HG02970 (cell line): ENCODE measurements around the gene ZCCHC3.
A peak's percentile ranks its signal among the peaks of the same experiment; 100 is the strongest.

ENCODE experiments used
- ATAC-seq: cut with Tn5 transposase; IDR thresholded peaks from one replicate; pipeline ENCODE4 v1.9.1; 2021; ENCODE audit warnings: mild to moderate bottlenecking, moderate library complexity, moderate number of reproducible peaks; ENCODE audit not compliant: unreplicated experiment, low FRiP score

The ZCCHC3 gene

DNA sequence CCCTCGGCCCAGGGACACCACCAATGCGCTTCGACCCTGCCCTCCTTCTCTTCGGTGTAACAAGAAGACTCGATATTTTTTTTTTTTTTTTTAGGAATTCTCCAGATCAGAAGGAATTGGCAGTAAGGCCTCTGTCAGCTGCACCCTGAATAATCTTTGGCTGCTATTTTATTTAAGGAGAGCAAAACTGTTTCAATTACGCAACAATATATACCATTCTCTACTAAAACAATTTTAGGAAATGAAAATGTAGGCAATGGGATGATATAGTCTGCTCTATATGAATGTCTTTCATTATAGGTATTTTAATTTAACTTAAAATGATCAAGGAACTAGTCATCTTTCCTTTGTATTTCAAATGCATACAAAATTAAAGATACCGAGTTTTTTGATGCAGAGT, 13.3 kb downstream of the ZCCHC3 start:
- no peak for ATAC-seq

DNA sequence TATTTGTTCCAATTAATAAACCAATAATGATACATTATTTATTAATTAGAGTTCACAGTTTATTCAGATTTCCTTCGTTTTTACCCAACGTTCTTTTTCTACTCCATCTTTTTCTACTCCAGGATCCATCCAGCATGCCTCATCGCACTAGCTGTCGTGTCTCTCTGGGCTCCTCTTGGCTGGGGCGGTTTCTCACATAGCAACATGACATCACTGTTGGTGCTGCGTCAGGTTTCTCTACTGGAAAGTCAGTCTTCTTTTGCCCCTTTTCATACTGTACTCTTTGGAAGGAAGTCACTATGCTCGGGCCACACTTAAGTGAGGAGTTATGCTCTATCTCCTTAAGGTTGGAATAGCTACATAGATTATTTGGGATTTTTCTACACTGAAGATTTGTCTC, 14.2 kb downstream of the ZCCHC3 start:
- no peak for ATAC-seq

DNA sequence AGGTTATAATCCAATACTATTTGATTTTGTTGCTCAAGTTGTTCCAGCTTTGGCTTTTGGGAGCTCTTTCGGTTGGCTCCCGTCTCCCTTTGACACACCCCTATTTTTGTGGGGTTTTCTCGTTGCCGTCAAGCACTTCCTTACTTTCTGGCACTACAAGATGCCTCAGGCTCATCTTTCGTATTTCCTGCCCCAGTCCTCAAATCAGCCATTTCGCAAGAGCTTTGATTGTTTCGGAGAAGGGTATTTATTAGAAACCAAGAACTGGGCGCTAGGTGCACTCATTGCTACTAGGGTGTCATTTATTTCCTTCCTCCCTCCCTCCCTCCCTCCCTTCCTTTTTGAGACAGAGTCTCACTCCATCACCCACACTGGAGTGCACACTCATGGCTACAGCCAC, 14.7 kb downstream of the ZCCHC3 start:
- no peak for ATAC-seq

DNA sequence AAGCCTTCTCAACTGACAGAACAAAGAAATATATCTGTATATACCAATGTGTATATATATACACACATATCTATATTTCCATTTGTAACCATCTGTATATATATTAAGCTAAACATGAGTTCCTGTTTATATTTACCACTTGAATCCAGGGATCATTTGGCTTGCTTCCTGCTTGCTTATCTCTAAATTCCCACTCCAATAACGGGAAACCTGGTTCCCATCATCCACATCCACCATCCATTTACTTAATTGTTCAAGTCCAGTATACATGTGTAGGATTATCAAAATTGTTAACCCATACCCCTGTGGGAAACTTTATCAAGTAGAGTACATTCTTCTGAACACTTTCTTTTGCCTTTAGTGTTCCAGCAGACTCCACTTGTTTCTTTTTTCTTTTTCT, 15.5 kb downstream of the ZCCHC3 start:
- ATAC-seq: no peak

DNA sequence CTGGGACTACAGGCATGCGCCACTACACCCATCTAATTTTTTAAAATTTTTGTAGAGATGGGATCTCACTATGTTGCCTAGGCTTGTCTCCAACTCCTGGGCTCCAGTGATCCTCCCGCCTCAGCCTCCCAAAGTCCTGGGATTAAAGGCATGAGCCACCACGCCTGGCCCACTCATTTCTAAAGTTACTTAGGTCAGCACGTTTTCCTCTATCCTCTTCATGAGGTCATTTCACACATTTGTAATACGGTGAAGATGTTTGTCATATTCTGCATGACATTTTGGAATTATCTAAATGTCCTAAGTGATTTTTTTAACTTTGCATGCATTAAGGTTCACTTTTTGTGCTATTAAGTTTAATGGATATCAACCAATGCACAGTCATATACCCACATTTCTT, 16.0 kb downstream of the ZCCHC3 start:
- no peak for ATAC-seq

DNA sequence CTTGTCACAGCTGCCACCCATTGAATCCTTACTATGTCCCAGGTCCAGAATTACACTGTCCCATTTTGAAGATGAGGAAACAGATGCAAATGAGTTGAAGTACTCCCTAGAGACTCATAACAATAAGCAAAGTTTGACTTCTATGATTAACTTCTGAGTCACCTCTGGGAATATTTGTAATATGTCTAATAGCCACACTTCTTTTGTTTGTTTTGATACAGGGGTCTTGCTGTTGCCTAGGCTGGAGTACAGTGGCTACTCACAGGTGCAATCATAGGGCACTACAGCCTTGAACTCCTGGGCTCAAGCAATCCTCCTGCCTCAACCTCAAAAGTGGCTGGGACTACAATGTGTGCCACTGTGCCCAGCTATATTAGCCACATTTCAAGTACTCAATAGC, 16.6 kb downstream of the ZCCHC3 start:
- no peak for ATAC-seq

DNA sequence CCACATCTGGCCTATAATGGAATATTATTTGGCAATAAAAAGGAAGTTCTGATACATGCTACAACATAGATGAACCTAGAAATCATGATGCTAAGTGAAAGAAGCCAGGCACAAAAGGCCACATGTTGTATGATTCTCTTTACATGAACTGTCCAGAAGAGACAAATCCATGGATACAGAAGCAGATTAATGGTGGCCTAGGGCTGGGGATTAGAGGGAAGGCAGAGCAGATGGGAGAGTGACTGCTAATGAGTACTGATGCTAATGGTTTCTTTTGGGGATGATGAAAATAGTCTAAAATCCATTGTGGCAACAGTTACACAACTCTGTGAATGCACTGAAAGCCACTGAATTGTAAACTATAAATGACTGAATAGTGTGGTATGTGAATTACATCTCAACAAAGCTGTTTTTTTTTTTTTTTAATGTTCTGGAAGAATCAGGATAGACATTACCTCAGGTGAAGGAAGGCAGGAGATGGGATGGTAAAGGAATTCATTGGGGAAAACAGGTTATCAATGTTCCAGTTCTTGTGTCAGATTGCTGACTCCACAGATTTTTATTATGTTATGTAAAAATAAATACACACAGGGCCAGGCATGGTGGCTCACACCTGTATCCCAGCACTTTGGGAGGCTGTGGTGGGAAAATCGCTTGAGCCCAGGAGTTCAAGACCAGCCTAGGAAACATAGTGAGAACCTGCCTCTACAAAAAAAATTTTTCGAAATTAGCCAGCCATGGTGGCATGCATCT, 19.1 kb downstream of the ZCCHC3 start:
- ATAC-seq: no peak

DNA sequence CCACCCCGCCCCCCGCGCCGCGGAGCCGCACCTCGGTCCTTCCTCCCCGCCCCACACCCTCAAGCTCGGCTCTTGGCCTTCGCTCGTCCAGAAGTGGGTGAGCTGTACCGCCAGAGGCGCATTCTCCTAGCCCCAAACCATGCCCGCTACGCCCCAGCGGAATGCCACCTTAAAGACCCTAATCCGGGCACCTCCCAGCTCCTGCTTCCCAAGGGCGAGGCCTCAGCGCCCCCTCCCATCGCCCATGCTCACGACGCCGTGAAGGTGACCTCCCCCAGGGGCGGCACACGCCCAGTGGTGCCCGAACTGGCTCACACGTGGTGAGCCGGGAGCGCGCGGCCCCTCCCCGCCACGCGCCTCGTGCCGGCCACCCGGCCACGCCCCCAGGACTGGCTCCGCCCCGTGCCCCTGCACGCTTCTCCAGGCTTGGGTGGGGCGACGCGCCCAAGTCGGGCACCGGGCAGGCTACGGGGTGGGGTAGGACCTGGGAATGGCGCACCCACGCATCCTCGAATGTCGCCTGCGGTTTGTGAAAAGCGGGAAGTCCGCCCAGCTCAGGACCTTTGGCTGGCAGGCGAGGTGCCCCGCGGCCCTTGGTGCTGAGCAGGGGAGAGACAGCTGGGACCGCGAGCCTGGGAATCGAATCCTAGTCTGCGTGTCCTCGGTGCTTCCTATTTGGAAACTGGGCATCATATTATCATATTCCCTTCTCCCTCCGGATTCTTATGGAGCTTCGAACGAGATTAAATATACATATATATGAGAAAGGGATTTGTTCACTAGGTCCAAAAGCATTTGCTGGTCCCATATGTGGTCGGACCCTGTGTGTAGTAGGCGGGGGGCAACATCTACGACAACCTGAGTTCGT, 27.0 kb downstream of the ZCCHC3 start:
- peak; percentile 47 for ATAC-seq

DNA sequence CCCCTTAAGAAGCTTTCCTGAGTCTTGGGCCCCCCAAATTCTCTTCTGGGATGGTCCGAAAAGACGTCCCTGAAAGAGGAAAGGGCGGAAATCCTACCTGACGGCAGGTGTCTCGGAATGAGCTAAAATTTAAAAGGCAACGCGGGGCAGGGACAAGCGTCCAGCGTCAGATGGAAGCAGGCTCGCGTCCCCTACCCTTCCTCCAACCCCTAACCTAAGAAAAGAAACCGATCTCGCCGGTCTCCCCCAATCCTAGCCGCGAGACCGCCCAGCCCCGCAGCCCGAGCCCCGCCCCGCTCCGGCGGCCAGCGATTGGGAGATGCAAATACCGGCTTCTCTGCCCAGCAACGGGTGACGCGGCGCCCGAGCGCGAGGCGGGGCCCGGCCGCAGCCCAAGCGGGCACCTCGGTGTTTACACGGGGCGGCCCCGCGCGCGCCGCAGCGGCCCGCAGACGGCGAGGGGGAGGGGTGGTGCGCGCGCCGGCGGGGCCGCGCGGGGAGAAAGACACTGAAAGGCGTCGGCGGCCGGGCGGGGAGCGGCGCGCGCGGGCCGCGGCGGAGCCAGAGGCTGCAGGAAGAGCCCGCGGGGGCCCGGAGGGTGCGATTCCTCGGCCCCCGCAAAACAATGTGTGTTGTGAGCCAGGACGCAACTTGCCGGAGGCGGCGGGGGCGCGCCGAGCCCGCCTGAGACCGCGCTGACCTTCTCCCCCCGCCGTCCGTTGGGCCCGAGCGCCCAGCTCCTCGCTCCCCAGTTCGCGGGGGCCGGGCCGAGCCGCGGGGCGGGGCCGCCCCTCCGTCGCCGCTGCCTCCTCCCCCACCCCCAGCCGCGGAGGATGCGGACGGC, 27.9 kb downstream of the ZCCHC3 start, which contains the start of gene SOX12:
Gene SOX12 (plus strand): TSS at position 508 of the 844 bp plus-strand sequence. CDS start 373 bp downstream, outside the sequence.
- peak; percentile 72 for ATAC-seq

DNA sequence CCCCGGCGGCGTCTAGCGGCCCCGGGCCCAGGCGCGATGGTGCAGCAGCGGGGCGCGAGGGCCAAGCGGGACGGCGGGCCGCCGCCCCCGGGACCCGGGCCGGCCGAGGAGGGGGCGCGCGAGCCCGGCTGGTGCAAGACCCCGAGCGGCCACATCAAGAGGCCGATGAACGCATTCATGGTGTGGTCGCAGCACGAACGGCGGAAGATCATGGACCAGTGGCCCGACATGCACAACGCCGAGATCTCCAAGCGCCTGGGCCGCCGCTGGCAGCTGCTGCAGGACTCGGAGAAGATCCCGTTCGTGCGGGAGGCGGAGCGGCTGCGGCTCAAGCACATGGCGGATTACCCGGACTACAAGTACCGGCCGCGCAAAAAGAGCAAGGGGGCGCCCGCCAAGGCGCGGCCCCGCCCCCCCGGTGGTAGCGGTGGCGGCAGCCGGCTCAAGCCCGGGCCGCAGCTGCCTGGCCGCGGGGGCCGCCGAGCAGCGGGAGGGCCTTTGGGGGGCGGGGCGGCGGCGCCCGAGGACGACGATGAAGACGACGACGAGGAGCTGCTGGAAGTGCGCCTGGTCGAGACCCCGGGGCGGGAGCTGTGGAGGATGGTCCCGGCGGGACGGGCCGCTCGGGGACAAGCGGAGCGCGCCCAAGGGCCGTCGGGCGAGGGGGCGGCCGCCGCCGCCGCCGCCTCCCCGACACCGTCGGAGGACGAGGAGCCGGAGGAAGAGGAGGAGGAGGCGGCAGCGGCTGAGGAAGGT, 28.7 kb downstream of the ZCCHC3 start:
- no peak for ATAC-seq

DNA sequence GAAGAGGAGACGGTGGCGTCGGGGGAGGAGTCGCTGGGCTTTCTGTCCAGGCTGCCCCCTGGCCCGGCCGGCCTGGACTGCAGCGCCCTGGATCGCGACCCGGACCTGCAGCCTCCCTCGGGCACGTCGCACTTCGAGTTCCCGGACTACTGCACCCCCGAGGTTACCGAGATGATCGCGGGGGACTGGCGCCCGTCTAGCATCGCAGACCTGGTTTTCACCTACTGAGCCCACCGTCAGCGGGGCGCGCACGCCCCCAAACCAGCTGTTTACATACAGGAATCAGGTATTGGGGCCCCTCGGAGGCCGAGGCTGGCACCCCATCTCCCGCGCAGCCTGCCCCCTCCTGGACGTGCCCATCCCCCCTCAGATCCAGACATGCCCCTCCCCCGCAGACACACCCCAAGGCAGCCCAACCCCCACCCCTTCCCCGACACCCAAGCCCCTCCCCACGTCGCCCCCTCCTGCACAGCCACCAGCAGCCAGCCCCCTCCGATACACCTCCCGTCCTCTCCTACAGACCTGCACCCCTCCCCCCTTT, 29.3 kb downstream of the ZCCHC3 start:
- no peak for ATAC-seq

DNA sequence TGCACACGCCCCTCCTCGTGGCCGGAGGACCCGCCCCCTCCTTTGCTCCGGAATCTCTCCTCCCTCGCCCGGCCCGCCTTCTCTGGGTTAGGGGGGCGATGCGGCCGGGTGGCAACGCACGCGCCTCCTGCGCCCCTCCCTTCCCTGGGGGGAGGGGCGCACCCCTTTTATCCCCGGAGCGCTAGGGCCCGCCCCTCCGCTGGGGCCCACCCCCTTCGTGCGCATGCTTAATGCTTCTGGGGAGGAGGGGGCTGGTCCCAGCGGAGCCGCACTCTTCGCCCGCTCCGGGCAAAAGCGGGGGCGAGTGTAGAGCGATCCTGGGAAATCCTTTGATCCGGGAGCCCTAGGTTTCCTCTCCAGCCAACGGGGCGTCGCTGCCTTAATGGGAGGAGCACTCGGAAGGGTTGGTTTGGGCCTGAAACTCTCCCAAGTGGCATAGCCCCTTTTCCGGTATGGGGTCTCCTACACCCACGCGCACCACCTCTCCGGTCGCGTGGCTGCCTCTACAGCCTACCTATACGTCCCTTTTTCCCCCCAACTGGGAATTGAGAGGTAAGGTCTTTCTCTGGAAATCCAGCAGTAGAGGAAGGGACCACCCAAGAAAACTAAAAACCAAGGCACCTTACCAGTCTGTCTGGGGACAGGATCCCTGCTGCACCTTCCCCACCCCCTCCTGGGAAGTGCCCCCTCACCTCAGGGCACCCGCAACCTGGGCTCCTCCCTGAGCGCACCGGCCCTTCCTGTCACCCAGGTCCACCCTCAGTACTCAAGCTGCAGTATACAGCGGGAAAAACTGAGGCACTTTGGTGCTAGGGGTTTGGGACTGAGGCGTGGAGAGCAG, 30.0 kb downstream of the ZCCHC3 start:
- no peak for ATAC-seq

DNA sequence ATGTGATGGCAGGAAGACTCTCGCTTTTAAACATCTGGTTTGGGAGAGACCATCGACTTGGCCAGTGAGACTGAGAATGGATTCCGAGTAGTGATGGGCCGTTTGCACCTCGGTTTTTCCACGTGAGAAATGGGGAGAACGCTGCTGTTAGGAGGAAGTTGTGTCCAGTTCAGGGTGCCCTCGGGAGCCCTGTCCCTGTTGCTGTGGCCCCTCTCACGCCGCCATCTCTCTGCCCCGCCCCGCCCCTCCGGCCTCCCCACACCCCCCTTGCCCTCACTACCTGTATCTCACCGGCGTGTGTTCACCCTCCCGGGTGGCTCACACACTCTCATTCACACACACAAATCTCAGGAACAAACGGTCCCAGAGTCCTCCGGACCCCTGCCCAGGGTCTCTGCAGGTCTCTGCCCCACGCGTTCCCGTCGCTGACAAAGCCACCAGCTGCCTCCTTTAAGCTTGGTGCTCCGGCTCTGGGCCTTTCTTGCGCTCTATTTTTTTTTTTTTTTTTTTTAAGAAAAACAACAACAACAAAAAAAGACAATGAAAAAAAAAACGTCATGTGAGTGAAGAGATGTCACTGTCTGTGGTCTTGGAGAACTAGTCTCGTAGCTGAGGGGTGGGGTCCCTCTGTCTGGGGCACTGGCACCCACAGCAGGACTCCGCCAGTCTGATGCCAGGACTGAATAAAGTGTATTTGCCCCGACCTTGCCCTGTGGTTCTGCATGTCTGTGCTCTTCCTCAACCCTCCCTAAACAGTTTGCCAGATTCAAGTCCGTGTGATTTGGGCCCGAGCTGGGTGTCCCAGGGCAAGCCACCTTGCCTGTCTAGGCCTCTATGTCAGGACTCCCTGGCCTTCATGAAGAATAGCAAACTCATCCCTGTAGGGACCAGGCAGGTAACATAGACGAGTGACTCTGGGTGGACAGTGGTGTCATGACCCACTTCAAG, 30.9 kb downstream of the ZCCHC3 start:
- no peak for ATAC-seq

DNA sequence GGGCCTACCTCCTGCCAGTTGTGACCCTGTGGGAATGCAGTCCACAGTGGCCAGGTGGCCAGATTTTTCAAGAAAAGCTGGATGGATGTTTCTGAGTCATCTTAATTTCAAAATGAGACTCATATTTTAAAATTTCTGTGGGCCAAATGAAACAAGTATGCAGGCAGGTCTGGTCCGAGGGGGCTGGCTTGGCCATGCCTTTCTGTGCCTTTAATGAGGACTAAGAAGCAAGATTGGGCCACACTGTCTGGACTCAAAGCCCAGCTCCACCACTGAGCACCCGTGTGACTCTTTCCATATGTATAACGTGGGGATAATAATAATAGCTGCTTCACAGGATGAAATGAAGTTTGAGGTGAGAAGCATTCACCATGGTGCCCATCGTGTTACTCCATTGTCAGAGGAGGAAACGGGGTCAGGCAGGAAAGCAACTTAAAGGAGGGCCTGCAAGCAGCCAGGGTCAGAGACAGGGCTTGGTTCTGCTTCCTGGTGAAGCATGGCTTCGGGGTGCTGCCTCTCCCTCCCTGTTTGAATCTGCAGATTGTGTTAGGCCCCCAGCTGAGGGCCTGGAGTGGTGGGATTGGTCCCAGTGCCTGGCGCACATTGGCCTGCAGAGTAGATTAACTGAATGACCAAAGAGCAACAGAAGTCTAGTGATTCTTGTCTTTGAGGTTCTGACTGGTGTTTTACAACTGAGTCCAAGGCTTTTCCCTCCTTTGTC, 31.8 kb downstream of the ZCCHC3 start:
- no peak for ATAC-seq

DNA sequence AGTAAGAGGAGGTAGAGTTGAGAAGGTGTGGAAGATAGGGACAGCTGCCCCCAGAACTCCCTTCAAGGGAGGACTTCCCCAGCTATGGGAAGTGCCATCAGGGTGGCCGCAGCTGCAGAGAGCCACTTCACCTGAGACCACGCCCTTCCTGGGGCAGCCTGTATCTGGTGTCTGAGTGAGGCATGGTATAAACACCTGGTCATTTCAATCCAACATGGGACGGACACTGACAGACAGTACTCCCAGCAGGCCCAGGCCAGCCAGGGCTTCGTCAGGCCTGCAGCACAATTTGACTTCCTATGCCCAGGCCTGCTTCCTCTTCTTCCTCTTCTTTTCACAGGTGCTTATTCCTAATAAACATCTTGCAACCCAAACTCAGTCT, 32.5 kb downstream of the ZCCHC3 start:
- no peak for ATAC-seq

DNA sequence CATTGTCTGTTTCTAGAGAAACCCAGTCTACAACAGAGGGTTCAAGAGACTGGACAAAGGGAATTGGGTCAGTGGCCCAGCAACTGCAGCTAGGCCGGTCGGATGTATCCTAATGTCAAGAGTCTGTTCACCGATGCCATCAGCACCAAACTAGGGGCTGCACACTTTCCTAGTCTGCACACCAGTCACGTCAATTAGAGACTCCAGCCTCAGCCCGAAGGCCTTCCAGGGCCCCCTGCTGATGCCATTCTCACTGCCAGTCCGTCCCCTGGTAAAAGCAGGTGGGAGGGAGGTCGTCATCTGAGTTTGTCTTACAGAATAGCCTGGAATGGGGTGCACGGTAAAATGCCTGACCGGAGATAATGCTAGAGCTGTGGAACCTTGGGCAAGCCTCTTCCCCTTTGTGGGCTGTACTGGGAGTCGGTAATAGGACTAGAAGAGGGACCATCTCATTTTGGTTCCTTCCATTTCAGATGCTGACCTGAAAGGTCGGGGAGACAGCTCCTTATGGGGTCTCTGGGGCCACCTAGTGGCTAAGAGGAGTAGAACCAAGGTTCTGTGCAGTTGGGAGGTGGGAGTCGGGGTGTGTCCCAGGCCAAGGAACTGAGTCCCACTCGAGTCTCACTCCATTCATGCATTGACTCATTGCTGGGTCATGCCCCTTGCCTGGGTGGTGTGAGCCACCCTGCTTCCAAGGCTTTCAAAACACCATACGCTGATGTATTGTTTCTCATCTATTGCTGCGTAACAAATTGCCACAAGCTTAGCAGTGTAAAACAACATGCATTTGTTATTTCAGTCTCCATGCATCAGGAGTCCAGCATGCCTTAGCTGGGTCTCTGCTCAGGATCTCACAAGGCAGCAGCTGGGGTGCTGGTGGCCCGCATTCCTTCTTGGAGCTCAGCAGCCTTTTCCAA, 33.1 kb downstream of the ZCCHC3 start:
- ATAC-seq: no peak
